Endodermal cell (in vitro differentiated cells): ENCODE data around the gene FRRS1L. TPM values are rescaled to one million over a fixed set of nuclear protein-coding genes. Genes with fewer than 3 reads are reported as not detected.
A peak's percentile ranks its signal among the peaks of the same experiment; 100 is the strongest.
"Not testable (repeated sequence)": the region's sequence is repeated elsewhere in the genome, so short reads cannot be mapped to it uniquely, and the experiment has no call there.

ENCODE experiments used
- DNase-seq: peaks from one replicate; pipeline ENCODE4 v3.0.0-alpha.2; 2017
- H3K27ac ChIP-seq: 2 replicates; pipeline ENCODE4 v1.5.1; 2013; ENCODE audit warnings: mild to moderate bottlenecking, low read depth, low read length, moderate library complexity
- H3K27me3 ChIP-seq: 2 replicates; pipeline ENCODE4 v1.6.1; 2013; ENCODE audit warnings: mild to moderate bottlenecking, low read length, moderate library complexity; ENCODE audit not compliant: insufficient read depth, control insufficient read depth, poor library complexity, severe bottlenecking
- H3K36me3 ChIP-seq: 2 replicates; pipeline ENCODE4 v1.7.0; 2013; ENCODE audit warnings: mild to moderate bottlenecking, low read length, moderate library complexity; ENCODE audit not compliant: control insufficient read depth, insufficient read depth
- H3K4me1 ChIP-seq: one replicate; pipeline ENCODE4 v1.7.0; 2013; ENCODE audit warnings: low read length; ENCODE audit not compliant: control insufficient read depth, insufficient read depth
- H3K4me3 ChIP-seq: 2 replicates; pipeline ENCODE4 v1.5.1; 2013; ENCODE audit warnings: mild to moderate bottlenecking, low read length, moderate library complexity
- H3K9ac ChIP-seq: 2 replicates; pipeline ENCODE4 v1.6.1; 2013; ENCODE audit warnings: mild to moderate bottlenecking, low read length, moderate library complexity; ENCODE audit not compliant: poor library complexity, severe bottlenecking; ENCODE audit errors: extremely low read depth
- H3K9me3 ChIP-seq: 2 replicates; pipeline ENCODE4 v1.6.1; 2013; ENCODE audit warnings: mild to moderate bottlenecking, low read length, moderate library complexity; ENCODE audit not compliant: control insufficient read depth
- H3K27ac Mint-ChIP-seq: 2 replicates; pipeline ENCODE4 v1.8.0; 2020; ENCODE audit warnings: mixed read lengths
- H3K27me3 Mint-ChIP-seq: 2 replicates; pipeline ENCODE4 v1.8.0; 2021; ENCODE audit warnings: mild to moderate bottlenecking, mixed read lengths; ENCODE audit not compliant: insufficient read depth
- H3K36me3 Mint-ChIP-seq: 2 replicates; pipeline ENCODE4 v1.8.0; 2020; ENCODE audit warnings: low read depth, mixed read lengths
- H3K4me1 Mint-ChIP-seq: 2 replicates; pipeline ENCODE4 v1.8.0; 2020; ENCODE audit warnings: mixed read lengths
- H3K4me3 Mint-ChIP-seq: 2 replicates; pipeline ENCODE4 v1.8.0; 2020; ENCODE audit warnings: mild to moderate bottlenecking, moderate library complexity, mixed read lengths
- H3K9me3 Mint-ChIP-seq: 2 replicates; pipeline ENCODE4 v1.8.0; 2020; ENCODE audit warnings: mild to moderate bottlenecking, mixed read lengths
- CTCF ChIP-seq: fragments of 200-600 bp; sonication (generic); conservative IDR thresholded peaks from 2 replicates; pipeline ENCODE4 v1.5.0; 2021; ENCODE audit warnings: antibody characterized with exemption, mild to moderate bottlenecking
- WGBS, 2 experiments: methylation state at CpG; one replicate each; pipeline versions ENCODE4 v1.1.5 to v1.1.7; 2013; ENCODE audit warnings: missing lambda C conversion rate in 2 of 2, mixed read lengths in 1 of 2; ENCODE audit not compliant: insufficient coverage in 1 of 2, insufficient read length in 1 of 2; 5-methylcytosine and 5-hydroxymethylcytosine counted together
- total RNA-seq, 2 donors: library from RNA; stranded (reverse); fragmentation: NEBNext Ultra II Directional in 1 of 2; extraction: Animal tissue kit (Norgen Biotek cat#: 25700) in 1 of 2; gene quantifications; 2 replicates in 1 of 2; 3 replicates in 1 of 2; pipeline ENCODE4 v1.2.1, GENCODE V29; 2021

FRRS1L gene
- total RNA-seq, 2 donors from 2014 or later = 1.5 to 1.8 TPM

DNA sequence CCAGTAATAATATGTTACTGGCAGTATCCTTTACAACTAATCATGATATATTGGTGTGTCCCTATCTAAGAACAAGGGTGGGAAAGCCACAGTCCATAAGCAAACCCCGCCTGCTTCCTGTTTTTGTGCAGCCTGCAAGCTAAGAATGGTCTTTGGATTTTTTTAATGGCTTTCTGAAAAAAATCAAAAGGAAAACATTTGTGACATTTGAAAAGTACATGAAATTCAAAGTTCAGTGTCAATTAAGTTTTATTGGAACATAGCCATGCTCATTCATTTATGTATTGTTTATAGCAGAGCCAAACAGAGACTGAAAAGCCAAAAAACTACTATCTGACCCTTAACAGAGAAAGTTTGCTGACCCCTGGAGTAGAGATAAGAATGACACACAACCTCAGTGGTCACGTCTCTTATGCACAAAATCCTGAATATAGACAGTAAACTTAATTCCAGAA, 34.5 kb downstream of the FRRS1L start:
- TF ChIP-seq CTCF = peak; percentile 25
- Histone ChIP-seq H3K27me3 (no peaks in the 10 kb centered on the region), H3K4me1 (no peaks in the 10 kb centered on the region), H3K36me3 (no peaks in the 10 kb centered on the region), H3K9ac (no peak overlapping the region), H3K4me3 (no peak overlapping the region), H3K9me3 (no peaks in the 10 kb centered on the region), H3K27ac (no peak overlapping the region)
- no peak overlapping the region for H3K27ac Mint-ChIP-seq
- peaks cover 2% of the 10 kb centered on the region for H3K27me3 Mint-ChIP-seq
- DNase-seq = no peak
- no peaks in the 10 kb centered on the region for H3K36me3 Mint-ChIP-seq
- H3K9me3 Mint-ChIP-seq = no peaks in the 10 kb centered on the region
- no peak overlapping the region for H3K4me3 Mint-ChIP-seq
- WGBS, 2 experiments = 93 to 100% methylated on average over 2 of the region's 2 CpGs
- H3K4me1 Mint-ChIP-seq = peaks cover 3% of the 10 kb centered on the region

- Mint-ChIP-seq H3K27ac (no peak overlapping the region), H3K9me3 (no peaks in the 10 kb centered on the region), H3K4me1 (peaks cover 6% of the 10 kb centered on the region), H3K4me3 (no peak overlapping the region), H3K36me3 (no peaks in the 10 kb centered on the region), H3K27me3 (peaks cover 7% of the 10 kb centered on the region)
- Histone ChIP-seq H3K9ac (no peak overlapping the region), H3K36me3 (no peaks in the 10 kb centered on the region), H3K27me3 (peaks cover 8% of the 10 kb centered on the region), H3K4me3 (no peak overlapping the region), H3K9me3 (no peaks in the 10 kb centered on the region), H3K4me1 (no peaks in the 10 kb centered on the region), H3K27ac (no peak overlapping the region)
- TF ChIP-seq CTCF = no peak
- 90 to 100% methylated on average over 2 to 5 of the region's 6 CpGs for WGBS, 2 experiments
- no peak for DNase-seq
Measured at GRCh38 chr9:109129470-109130197, 37.4 kb downstream of the FRRS1L start.

- H3K4me3 ChIP-seq, H3K4me1 ChIP-seq, H3K36me3 ChIP-seq, H3K9me3 Mint-ChIP-seq, H3K4me3 Mint-ChIP-seq, H3K9me3 ChIP-seq, H3K27ac ChIP-seq, H3K36me3 Mint-ChIP-seq, H3K27ac Mint-ChIP-seq, H3K9ac ChIP-seq, H3K27me3 ChIP-seq: not testable (repeated sequence)
- WGBS, 2 experiments = 78 to 93% methylated on average over 3 to 4 of the region's 4 CpGs
- peak; percentile 25 for DNase-seq
- Mint-ChIP-seq H3K4me1 (peaks cover 13% of the 10 kb centered on the region), H3K27me3 (peaks cover 12% of the 10 kb centered on the region)
Measured at GRCh38 chr9:109126671-109127070, 40.4 kb downstream of the FRRS1L start.
